Raji (cell line): ENCODE results near the gene C5orf15.

Experiments
- POLR2A ChIP-seq: IDR thresholded peaks from 2 replicates; pipeline ENCODE4 v1.6.1; 2011; ENCODE audit warnings: low read depth, low read length, control low read depth; ENCODE audit not compliant: insufficient read depth

Gene C5orf15

GRCh38 chr5:133978943-133979342 lies 10.5 kb upstream of the C5orf15 start:
- TF ChIP-seq POLR2A = no peak

- TF ChIP-seq POLR2A = no peak
Observed at GRCh38 chr5:133977858-133978257, 9.4 kb upstream of the C5orf15 start.

- no peak for TF ChIP-seq POLR2A
Observed at GRCh38 chr5:133977161-133977787, 8.8 kb upstream of the C5orf15 start.

GRCh38 chr5:133974142-133974541 lies 5.7 kb upstream of the C5orf15 start:
- no peak for TF ChIP-seq POLR2A

- TF ChIP-seq POLR2A = no peak
Observed at GRCh38 chr5:133970325-133970909, 2.0 kb upstream of the C5orf15 start.

- no peak for TF ChIP-seq POLR2A
Observed at GRCh38 chr5:133969654-133970324, 1.4 kb upstream of the C5orf15 start.

GRCh38 chr5:133967698-133968203 lies 674 bp downstream of the C5orf15 start:
- TF ChIP-seq POLR2A = no peak

GRCh38 chr5:133967124-133967523 lies 1.3 kb downstream of the C5orf15 start:
- TF ChIP-seq POLR2A = no peak

GRCh38 chr5:133966090-133966489 lies 2.3 kb downstream of the C5orf15 start:
- no peak for TF ChIP-seq POLR2A

GRCh38 chr5:133963493-133964128 lies 4.8 kb downstream of the C5orf15 start:
- no peak for TF ChIP-seq POLR2A

GRCh38 chr5:133962801-133963476 lies 5.5 kb downstream of the C5orf15 start:
- no peak for TF ChIP-seq POLR2A

- no peak for TF ChIP-seq POLR2A
Observed at GRCh38 chr5:133962131-133962530, 6.3 kb downstream of the C5orf15 start.

- no peak for TF ChIP-seq POLR2A
Observed at GRCh38 chr5:133959643-133960042, 8.8 kb downstream of the C5orf15 start.

- no peak for TF ChIP-seq POLR2A
Observed at GRCh38 chr5:133957591-133957990, 10.8 kb downstream of the C5orf15 start.

- no peak for TF ChIP-seq POLR2A
Observed at GRCh38 chr5:133957080-133957479, 11.3 kb downstream of the C5orf15 start.
